ENCODE results near the gene ATP8B1.

GRCh38 chr18:57792631-57793301, 10.3 kb downstream of the ATP8B1 start:
- TF ChIP-seq CTCF (IDR thresholded peaks at IDR 0.05) (no peak), JUN (CRISPR knock-in tag; IDR thresholded peaks at IDR 0.05) (no peak), NFYB (CRISPR knock-in tag; conservative IDR thresholded peaks at IDR 0.05; ENCODE audit: low read depth) (no peak), ZNF121 (CRISPR knock-in tag; IDR thresholded peaks at IDR 0.05) (no peak), USF2 (CRISPR knock-in tag; IDR thresholded peaks at IDR 0.05) (no peak), ZMAT4 (CRISPR knock-in tag; IDR thresholded peaks at IDR 0.05) (no peak), MXD4 (CRISPR knock-in tag; IDR thresholded peaks at IDR 0.05; ENCODE audit: borderline replicate concordance) (no peak)
